Upper lobe of right lung (tissue), 1 donor: Measurements from ENCODE around the gene CACNA1A. TPM values are rescaled to one million over a fixed set of nuclear protein-coding genes. Genes with fewer than 3 reads are reported as not detected.
A peak's percentile ranks its signal among the peaks of the same experiment; 100 is the strongest.
"Not testable (repeated sequence)": the region's sequence is repeated elsewhere in the genome, so short reads cannot be mapped to it uniquely, and the experiment has no call there.

Experiments used
- ATAC-seq: fragments of 200-7000 bp; cut with Tn5 transposase; one replicate; pipeline ENCODE4 v1.9.1; 2020; ENCODE audit warnings: mild to moderate bottlenecking, moderate library complexity
- DNase-seq: peaks from one replicate; pipeline ENCODE4 v3.0.0-alpha.2; 2020
- H3K27ac ChIP-seq: fragments of 200-600 bp; one replicate; pipeline ENCODE4 v1.8.0; 2022
- H3K27me3 ChIP-seq: fragments of 200-600 bp; one replicate; pipeline ENCODE4 v1.8.0; 2022; ENCODE audit warnings: mild to moderate bottlenecking
- H3K36me3 ChIP-seq: fragments of 200-600 bp; one replicate; pipeline ENCODE4 v1.8.0; 2022
- H3K4me1 ChIP-seq: fragments of 200-600 bp; one replicate; pipeline ENCODE4 v1.8.0; 2022
- H3K4me3 ChIP-seq: fragments of 200-600 bp; one replicate; pipeline ENCODE4 v1.8.0; 2022; ENCODE audit warnings: mild to moderate bottlenecking
- H3K9me3 ChIP-seq: fragments of 200-600 bp; one replicate; pipeline ENCODE4 v1.8.0; 2022
- CTCF ChIP-seq: fragments of 200-600 bp; IDR thresholded peaks from one replicate; pipeline ENCODE4 v1.8.0; 2022; ENCODE audit warnings: antibody characterized with exemption
- intact Hi-C: fragments of 100-400 bp; cut with DNase I; formaldehyde crosslinking; loops from one replicate; pipeline ENCODE4 v1.11.0; 2022
- total RNA-seq: library from RNA; stranded (reverse); fragmentation: NEBNext Ultra II Directional; extraction: Animal tissue kit (Norgen Biotek cat#: 25700); gene quantifications from one replicate; pipeline ENCODE4 v1.2.1, GENCODE V29; 2021
- donor health status: DM: no; HTN: yes; CAD: no; lungs with severe emphysema.

CACNA1A gene
- total RNA-seq, 1 donor from 2014 or later, result 0.26 TPM

- TF ChIP-seq CTCF, result no peak
- Histone ChIP-seq H3K36me3 (no peaks in the 10 kb centered on the region), H3K9me3 (no peaks in the 10 kb centered on the region), H3K27ac (no peak overlapping the region), H3K4me3 (no peak overlapping the region), H3K27me3 (no peaks in the 10 kb centered on the region), H3K4me1 (peaks cover 5% of the 10 kb centered on the region)
- DNase-seq (no peak), ATAC-seq (no peak)
- intact Hi-C loops, result loop anchor here (5.0 kb wide), 1 partner anchor 64 kb away; no protein-coding TSS in a partner anchor
These were observed 307.6 kb downstream of the CACNA1A start for GRCh38 chr19:13198634-13199033.

- Histone ChIP-seq H3K27me3 (no peaks in the 10 kb centered on the region), H3K9me3 (no peaks in the 10 kb centered on the region), H3K4me3 (no peak overlapping the region), H3K27ac (no peak overlapping the region), H3K4me1 (peaks cover 5% of the 10 kb centered on the region), H3K36me3 (no peaks in the 10 kb centered on the region)
- DNase-seq, result no peak
- peak; percentile 15 for TF ChIP-seq CTCF
- intact Hi-C loops, result loop anchor here (5.0 kb wide), 1 partner anchor 67 kb away; no protein-coding TSS in a partner anchor
- peak; percentile 79 for ATAC-seq
These were observed 310.6 kb downstream of the CACNA1A start for GRCh38 chr19:13195678-13196077.

GRCh38 chr19:13190781-13191540, 315.3 kb downstream of the CACNA1A start:
- ATAC-seq (no peak), DNase-seq (no peak)
- H3K9me3 ChIP-seq, result no peaks in the 10 kb centered on the region
- no peak overlapping the region for H3K4me3 ChIP-seq
- H3K4me1 ChIP-seq, result peaks cover 5% of the 10 kb centered on the region
- no peak overlapping the region for H3K27ac ChIP-seq
- no peaks in the 10 kb centered on the region for H3K27me3 ChIP-seq
- intact Hi-C loops, result no loop called here
- no peak for TF ChIP-seq CTCF
- no peaks in the 10 kb centered on the region for H3K36me3 ChIP-seq

GRCh38 chr19:13189600-13189999, 316.7 kb downstream of the CACNA1A start:
- H3K9me3 ChIP-seq, result no peaks in the 10 kb centered on the region
- H3K27me3 ChIP-seq, result no peaks in the 10 kb centered on the region
- no peak for ATAC-seq
- peaks cover 5% of the 10 kb centered on the region for H3K4me1 ChIP-seq
- DNase-seq, result no peak
- no peak overlapping the region for H3K4me3 ChIP-seq
- no peak overlapping the region for H3K27ac ChIP-seq
- intact Hi-C loops, result no loop called here
- TF ChIP-seq CTCF, result no peak
- no peaks in the 10 kb centered on the region for H3K36me3 ChIP-seq

- Histone ChIP-seq H3K4me3 (no peak overlapping the region), H3K9me3 (no peaks in the 10 kb centered on the region), H3K4me1 (no peaks in the 10 kb centered on the region), H3K27ac (no peak overlapping the region), H3K36me3 (no peaks in the 10 kb centered on the region), H3K27me3 (no peaks in the 10 kb centered on the region)
- ATAC-seq, result no peak
- intact Hi-C loops, result no loop called here
- no peak for DNase-seq
- TF ChIP-seq CTCF, result no peak
These were observed 318.9 kb downstream of the CACNA1A start for GRCh38 chr19:13187419-13187818.

- H3K4me1 ChIP-seq, H3K4me3 ChIP-seq, H3K27me3 ChIP-seq, ATAC-seq, H3K27ac ChIP-seq, intact Hi-C loops, H3K9me3 ChIP-seq, H3K36me3 ChIP-seq, DNase-seq: not testable (repeated sequence)
These were observed 319.6 kb downstream of the CACNA1A start for GRCh38 chr19:13186688-13187087.

- intact Hi-C loops, H3K4me3 ChIP-seq, H3K36me3 ChIP-seq, H3K27ac ChIP-seq, DNase-seq, H3K9me3 ChIP-seq, ATAC-seq, H3K27me3 ChIP-seq: not testable (repeated sequence)
- peaks cover 11% of the 10 kb centered on the region for H3K4me1 ChIP-seq
These were observed 320.3 kb downstream of the CACNA1A start for GRCh38 chr19:13185763-13186657.

- H3K27ac ChIP-seq, intact Hi-C loops, H3K4me3 ChIP-seq, H3K27me3 ChIP-seq, ATAC-seq, H3K9me3 ChIP-seq, H3K36me3 ChIP-seq, DNase-seq: not testable (repeated sequence)
- H3K4me1 ChIP-seq, result peaks cover 11% of the 10 kb centered on the region
These were observed 321.4 kb downstream of the CACNA1A start for GRCh38 chr19:13184926-13185325.
